Stomach (tissue), 4 donors: ENCODE measurements around the gene BTLA.

Source experiments
- CTCF ChIP-seq, 7 experiments: fragments of 450-650 bp in 4 of 7; fragments of 200-600 bp in 3 of 7; sonication (generic) in 3 of 7; IDR thresholded peaks; one replicate each; pipeline ENCODE4 v1.5.1; 2016 to 2019; ENCODE audit warnings: antibody characterized with exemption in 7 of 7, control low read depth in 2 of 7, mild to moderate bottlenecking in 1 of 7
- EP300 ChIP-seq: sonication (generic); formaldehyde crosslinking; IDR thresholded peaks from one replicate; pipeline ENCODE4 v1.6.1; 2017; ENCODE audit warnings: antibody characterized with exemption
- POLR2A ChIP-seq, 4 donors: fragments of 450-650 bp; IDR thresholded peaks; one replicate each; pipeline ENCODE4 v1.6.1; 2016; ENCODE audit warnings: antibody characterized with exemption in 4 of 4, control low read depth in 2 of 4, mild to moderate bottlenecking in 1 of 4, moderate library complexity in 1 of 4

- TF ChIP-seq CTCF (IDR thresholded peaks at IDR 0.05) (no peak), POLR2A (IDR thresholded peaks at IDR 0.05) (no peak), EP300 (no peak)
Observed at GRCh38 chr3:112460519-112461195, 38.6 kb downstream of the BTLA start.
